GM19239 (cell line): ENCODE data around the gene FRMPD3.
"Not testable (repeated sequence)": the region's sequence is repeated elsewhere in the genome, so short reads cannot be mapped to it uniquely, and the experiment has no call there.

Experiments
- DNase-seq: peaks from one replicate; pipeline ENCODE4 v3.0.0; 2011; ENCODE audit warnings: low spot score; ENCODE audit not compliant: insufficient read length
- FAIRE-seq: peaks from 2 replicates; lab custom pipeline; 2011; peaks lifted over from hg19 to GRCh38; lab: Jason Lieb, UNC

Gene FRMPD3

GRCh38 chrX:107471420-107471819, 22.0 kb downstream of the FRMPD3 start:
- not testable (repeated sequence) for FAIRE-seq

GRCh38 chrX:107477406-107477805, 28.0 kb downstream of the FRMPD3 start:
- FAIRE-seq (no peak), DNase-seq (no peak)

More at GRCh38 chrX:107471420-107471819, 22.0 kb downstream of the FRMPD3 start:
- not testable (repeated sequence) for DNase-seq

- DNase-seq (no peak), FAIRE-seq (no peak)
Observed at GRCh38 chrX:107480272-107480671, 30.8 kb downstream of the FRMPD3 start.

GRCh38 chrX:107482046-107482445, 32.6 kb downstream of the FRMPD3 start:
- DNase-seq, result no peak
- no peak for FAIRE-seq

DNA sequence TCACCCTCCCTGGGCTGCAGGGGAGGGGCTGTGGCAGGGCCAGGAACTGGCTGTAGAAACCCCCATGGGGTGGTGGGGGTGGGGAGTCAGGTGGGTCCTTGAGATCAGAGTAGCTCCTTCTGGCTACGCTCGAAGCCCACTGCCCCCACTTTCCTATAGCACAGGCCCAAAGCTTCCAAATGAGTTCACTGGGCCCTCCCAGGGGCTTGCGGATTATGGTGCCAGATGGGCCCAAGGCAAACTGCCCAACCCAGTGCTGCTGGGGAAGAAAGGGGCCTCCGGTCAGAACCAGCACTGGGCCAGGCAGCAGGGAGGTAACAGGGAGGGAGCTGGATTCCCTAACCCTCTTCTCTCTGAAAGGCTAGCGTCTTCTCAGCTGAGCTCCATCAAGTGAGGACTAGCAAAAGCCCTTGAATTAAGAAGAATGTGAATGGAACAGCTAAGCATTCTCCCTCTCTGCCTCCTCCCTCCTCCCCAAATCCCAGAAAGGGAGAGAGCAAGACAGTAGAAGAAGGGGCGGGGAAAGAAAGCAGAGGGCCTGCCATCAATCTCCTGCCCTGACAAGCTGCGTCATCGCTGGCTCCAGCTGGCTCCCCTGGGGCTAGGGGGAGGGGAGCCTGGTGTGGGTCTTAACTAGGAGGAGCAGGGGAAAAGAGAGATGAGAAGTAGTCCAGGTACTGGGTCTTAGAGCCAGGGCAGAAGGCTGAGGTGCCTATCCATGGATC, 34.7 kb downstream of the FRMPD3 start:
- FAIRE-seq (no peak), DNase-seq (no peak)

DNA sequence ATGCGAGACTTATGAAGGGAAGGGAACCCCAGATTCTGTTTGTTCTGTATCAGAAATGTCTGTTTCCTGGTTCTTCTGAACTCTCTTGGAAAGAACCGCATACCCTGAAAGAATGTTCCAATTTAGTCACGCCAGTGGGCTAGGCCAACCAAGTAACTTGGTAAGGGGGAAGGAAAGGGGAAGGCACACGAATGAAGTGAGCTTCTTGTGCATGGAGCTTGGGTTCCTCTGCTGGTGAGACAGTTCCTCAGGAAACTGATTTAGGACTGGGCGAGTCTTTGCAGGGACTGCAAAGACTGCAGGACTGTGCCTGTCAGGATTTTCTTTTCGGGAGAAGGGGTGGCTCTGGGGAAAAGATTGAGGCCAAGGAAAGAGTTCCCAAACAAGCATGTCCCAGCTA, 35.6 kb downstream of the FRMPD3 start:
- no peak for FAIRE-seq
- no peak for DNase-seq

- FAIRE-seq (no peak), DNase-seq (no peak)
Observed at GRCh38 chrX:107493141-107493540, 43.7 kb downstream of the FRMPD3 start.

DNA sequence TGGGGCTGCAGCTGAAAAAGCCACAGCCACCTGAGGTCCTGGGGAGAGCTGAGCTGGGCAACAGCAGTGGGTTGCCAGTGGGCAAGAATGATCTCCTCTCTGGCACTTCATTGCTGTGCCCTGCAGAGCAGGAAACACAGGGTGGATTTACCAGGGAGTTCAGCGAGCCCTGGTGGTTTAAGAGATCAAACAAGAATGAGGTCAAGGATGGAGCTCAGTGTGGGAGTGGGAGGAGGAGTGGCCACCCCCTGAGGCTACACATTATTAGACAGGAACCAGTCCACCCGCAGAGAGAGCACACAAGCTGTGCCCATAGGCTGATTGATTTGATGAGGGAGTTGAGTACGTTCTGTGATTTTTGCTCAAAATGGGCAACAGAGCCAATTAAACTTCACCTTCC, 47.3 kb downstream of the FRMPD3 start:
- FAIRE-seq (no peak), DNase-seq (no peak)
